ENCODE data around the gene SIK3. TPM values are rescaled to one million over a fixed set of nuclear protein-coding genes. Genes with fewer than 3 reads are reported as not detected.

The SIK3 gene
- total RNA-seq, 1 experiment from 2014 or later = 10.0 TPM

DNA sequence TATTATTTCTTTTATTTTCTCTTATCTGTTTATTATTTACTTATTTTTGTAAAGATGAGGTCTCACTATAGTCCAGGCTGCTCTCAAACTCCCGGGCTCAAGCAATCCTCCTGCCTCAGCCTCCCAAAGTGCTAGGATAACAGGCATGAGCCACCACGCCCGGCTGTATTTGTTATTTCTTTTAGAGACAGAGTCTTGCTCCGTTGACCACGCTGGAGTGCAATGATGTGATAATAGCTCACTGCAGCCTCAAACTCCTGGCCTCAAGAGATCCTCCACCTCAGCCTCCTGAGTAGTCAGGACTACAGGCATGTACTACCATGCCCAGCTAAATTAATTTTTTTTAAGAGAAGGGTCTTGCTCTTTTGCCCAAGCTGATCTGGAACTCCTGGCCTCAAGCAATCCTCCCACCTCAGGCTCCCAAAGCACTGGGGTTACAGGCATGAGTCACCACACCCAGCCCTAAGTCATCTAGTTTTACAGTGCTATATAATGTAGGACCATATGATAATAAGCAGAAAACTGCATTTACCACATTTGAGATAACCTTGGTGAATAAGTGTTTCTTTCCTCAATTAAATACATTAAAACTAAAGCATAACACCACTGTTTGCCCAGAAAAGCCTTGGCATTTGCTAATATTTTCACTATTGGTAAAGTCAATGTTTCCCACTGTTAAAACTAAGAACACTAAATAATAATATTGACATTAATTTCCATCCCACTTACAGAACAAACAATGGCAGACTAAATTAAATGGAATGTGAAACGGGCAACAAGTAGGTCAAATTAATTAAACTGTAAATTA is 127.5 kb downstream of the SIK3 start:
- no peak for DNase-seq (ENCODE audit: low spot score)

DNA sequence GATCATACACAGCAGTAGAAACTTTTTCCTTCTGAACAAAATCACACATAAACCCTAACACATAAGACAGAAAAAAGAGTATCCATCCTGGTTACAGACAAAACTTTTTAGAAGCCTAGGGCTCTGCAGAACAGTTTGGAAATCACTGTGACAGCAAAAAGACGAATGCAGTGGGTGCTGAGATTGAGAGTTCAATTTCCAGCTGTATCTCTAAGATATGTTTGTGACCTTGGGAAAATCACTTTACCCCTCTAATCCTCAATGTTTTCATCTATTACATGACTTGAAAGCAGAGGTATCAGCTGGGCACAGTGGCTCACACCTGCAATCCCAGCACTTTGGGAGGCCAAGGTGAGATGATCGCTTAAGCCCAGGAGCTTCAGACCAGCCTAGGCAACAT is 128.5 kb downstream of the SIK3 start:
- DNase-seq (ENCODE audit: low spot score) = no peak

DNA sequence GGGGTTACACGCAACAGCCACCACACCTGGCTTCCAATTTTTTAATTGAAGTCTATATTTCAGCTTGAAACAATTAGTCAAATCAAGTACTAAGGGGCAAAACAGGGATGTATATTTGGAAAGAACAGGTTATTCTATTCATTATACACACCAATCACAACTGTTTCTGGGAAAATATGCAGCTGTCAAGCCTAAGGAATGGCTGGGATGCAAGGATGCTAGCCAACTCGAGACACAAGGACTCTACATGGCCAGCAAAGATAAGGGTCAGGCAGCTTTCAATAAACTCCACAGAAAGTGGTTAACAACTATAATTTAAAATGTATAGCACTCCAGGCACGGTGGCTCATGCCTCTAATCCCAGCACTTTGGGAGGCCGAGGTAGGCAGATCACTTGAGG is 134.0 kb downstream of the SIK3 start:
- DNase-seq (ENCODE audit: low spot score) = no peak

DNA sequence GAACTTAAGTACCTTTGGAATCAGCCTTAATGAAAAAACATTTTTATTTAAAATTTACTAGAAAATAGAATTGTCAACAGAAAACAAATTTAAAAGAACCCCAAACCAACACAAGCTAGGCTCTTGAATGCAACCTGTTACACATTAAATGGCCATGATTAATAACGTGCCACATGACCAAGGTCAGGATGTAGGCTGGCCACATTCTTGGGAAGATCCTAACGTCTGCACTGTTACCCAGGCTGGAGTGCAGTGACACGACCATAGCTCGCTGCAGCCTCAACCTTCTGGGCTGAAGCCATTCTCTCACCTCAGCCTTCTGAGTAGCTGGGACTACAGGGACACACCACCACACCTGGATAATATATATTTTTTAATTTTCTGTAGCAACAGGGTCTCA is 134.4 kb downstream of the SIK3 start:
- no peak for DNase-seq (ENCODE audit: low spot score)

DNA sequence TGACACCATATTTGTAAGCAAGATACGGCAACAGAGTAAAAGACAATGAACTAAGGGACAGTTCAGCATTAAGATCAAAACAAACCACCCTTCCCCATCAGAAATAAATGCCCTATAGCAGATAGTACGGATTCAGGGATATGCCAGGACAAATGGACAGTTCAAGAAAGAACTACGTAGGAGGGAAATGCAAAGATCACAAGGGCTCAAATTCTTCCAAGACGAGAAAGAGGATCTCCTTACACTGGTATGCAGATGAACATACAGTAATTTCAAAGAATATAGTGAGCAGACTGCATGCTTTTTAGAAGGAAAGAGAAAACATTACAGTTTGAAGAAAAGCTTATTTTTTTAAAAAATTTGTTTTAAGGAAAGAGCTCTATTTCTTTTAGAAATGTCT is 136.1 kb downstream of the SIK3 start:
- no peak for DNase-seq (ENCODE audit: low spot score)

DNA sequence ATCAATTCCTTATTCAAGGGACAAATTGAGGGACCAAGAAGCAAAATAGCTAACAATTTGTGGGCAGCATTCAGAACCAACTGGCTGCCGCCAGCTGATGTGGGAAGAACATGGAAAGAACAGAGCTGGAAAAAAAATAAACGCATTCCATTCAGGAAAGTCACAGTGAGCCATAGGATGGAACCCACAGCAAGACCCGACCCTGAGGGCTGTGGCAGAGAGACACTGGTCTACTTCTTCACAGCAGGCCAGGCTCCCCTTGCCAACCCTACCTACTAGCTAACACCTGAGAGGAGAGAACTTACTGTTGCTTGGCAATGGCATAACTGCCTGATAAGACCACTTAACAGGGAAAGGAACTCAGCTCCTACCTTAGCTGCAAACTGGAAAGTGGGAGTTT is 137.3 kb downstream of the SIK3 start:
- DNase-seq (ENCODE audit: low spot score) = no peak

DNA sequence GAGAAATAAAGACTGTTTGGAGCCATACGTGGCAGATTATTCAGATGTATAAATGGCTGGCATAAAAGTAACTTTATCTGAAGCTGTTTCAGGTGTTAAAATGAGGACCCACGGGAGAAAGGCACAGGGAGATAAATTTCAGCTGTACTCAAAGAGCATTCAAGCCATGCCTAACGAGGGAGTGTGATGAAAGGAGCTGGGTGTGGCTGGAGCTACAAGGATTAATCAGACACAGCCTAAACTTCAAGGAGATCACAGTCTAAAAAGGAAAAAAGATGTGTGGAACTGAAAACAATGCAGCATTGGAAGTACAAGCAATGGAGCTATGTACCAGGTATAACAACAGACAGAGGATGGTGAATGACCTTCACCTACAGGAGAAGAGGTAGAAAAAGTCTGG is 140.0 kb downstream of the SIK3 start:
- DNase-seq (ENCODE audit: low spot score) = no peak

DNA sequence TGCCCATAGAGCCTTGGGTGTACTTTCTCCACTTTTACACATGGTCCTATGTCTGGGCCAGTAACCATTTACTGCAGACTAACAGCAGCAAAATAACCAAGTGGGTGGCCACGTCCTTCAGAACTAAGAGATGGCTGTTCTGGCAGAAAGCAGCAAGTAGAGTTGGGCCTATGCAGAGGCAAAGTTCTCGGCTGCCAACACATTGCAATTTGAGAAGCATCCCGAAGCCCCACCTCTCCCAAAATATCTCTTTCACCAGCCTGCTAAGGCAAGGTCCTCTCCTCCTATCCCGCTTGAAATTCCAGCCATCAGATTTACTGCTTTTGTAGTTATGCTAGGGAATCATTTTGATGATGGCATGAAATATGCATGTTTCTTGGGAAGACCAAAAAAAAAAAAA is 142.3 kb downstream of the SIK3 start:
- DNase-seq (ENCODE audit: low spot score) = no peak

DNA sequence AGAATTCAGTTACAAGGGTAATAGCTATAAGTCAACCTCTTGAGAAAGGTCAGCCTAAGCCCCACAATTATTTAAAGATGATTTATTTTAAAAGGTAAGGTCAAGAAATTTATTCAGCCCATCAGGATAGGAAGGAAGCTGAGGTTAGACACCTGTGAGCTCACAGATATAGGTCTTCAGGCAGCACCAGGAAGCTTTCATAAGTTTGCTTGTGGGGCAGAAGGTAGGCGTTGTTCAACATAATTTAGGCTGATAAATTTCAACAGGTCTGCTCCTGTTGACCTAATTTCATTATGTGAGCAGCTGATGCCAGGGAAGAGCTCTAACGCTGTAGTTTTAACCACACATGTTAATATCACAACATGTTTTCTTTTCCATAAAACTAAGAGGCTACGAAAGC is 142.7 kb downstream of the SIK3 start:
- no peak for DNase-seq (ENCODE audit: low spot score)

DNA sequence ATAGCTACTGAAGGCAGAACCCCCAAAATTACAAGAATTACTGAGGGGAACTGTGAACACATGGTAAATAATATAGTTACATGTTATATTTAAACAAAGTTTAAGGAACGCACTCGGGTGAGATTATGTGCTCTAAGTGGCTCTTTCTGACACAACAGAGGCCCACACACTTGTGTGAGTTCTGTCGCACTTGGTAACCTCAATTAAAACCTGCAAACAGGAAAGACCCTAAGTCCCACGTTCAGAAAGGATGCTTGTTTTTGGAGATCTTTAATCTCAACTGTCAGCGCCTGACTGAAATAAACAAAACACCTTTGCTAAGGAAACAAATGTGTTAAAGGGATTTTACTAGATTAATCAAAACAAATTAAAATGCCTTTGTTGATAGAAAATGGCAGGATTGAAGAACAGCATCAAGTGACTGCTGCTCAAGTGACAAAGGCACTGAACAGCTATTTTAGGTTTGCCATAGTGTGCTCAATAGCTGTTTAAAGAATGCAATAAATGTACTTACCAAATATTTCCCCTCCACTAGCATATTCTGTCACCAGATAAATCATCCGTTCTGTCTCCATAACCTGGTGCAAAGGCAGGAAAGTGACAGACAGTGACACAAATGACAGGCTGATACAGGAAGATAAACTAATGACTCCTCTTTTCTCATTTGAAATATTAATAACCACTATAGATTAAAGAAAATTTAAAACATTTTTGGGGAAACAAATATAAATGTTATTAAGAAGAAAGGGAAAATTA is 144.5 kb downstream of the SIK3 start:
- no peak for DNase-seq (ENCODE audit: low spot score)

DNA sequence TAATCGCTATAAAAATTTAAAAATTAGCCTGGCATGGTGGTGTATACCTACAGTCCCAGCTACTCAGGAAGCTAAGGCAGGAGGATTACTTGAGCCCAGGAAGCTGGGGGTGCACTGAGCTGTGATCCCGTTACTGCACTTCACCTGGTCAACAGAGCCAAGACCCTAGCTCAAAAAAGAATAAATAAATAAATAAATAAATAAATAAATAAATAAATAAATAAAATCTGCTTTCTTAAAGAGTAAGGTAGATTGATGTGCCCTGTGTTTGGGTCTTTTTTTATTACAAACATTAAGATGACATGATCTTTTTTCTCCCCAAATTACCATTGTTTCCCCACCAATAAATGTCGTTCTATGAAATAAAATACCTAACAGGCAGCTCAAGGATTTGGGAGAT is 146.5 kb downstream of the SIK3 start:
- no peak for DNase-seq (ENCODE audit: low spot score)

DNA sequence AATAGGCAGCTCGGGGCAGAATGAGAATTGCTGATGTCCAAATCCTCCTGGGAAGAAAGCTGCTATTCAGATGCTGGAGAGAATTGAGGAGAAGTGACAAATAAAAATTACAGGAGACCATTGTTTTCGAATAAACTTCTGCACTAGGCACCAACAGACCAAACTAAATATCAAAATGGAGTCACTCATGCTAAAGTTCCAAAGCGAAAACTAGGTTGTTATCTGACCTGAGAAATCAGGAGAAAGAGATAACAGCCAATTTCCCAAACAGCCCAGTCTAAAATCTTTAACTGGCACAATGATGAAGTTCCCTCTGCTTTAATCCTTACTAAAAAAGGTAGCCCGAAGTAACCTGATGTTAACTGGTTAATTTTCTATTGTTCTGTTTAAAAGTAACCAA is 148.0 kb downstream of the SIK3 start:
- no peak for DNase-seq (ENCODE audit: low spot score)

DNA sequence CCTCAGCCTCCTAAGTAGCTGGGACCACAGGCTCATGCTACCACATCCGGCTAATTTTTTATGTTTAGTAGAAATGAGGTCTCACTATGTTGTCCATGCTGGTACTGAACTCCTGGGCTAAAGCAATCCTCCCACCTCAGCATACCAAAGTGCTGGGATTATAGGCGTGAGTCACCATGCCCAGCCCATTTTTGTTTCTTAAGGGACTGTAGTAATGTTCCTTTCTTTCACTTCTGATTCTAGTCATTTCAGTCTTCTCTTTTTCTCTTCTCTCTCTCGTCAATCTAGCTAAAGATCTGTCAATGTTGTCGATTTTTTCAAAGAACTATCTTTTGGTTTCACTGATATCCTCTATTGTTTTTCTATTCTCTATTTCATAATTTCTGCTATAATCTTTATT is 149.8 kb downstream of the SIK3 start:
- DNase-seq (ENCODE audit: low spot score) = peak; percentile 52

DNA sequence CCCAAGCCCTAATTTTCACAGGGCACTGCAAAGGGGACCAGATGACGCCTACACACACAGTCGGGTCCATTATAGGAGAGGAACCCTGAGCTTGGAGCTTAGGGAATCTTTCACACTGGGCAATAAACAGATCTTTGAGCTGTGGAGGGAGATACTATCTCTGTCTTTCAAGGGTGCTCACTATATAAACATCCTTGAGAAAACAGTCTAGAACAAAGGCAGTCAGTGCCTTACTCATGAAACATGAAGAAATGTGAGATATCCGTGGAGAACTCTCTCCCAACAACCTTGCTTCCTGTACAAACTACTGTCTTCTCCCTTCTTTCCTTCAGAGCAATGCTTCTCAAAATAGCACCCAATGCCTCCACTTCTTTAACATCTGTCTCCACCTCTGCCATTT is 151.8 kb downstream of the SIK3 start:
- DNase-seq (ENCODE audit: low spot score) = no peak

DNA sequence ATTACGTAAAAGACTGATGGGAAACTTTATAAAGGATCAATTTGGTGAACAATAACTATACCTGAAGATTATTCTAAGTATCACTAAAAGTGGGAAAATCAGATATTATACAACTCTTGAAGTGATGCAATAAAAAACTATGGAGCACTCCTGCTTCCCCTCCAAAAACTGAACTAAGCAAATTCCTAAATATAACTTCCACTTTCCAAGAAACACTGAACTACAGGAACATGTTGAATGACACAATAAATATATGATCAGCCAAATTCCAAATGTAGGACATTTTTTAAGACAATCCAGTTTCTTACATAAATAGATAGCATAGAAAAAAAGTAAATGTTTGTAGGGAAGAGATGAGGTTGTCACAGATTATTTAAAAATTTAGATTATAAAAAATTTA is 158.7 kb downstream of the SIK3 start:
- no peak for DNase-seq (ENCODE audit: low spot score)

DNA sequence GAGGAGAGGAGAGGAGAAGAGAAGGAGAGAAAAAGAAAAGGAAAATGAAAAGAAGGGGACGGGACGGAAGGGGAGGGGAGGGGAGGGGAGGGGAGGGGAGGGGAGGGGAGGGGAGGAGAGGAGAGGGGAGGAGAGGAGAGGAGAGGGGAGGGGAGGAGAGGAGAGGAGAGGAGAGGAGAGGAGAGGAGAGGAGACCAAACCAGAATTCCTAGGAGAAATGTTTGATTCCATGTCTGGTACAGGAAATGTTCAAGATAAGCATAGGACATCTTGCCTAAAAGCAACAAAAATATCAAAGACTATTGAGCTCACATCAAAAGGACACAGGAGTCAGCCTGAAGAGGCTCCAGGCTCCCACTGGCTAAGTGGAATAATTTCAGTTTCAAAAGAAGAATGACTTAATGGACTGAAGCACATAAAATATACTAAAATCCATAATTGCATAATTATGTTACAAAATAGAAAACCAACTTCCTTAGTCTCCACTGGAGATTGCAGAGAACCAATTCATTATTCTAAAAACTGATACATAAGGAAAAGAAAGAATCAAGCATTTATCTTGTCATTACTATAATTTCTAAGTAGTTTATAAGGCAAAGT is 159.7 kb downstream of the SIK3 start:
- no peak for DNase-seq (ENCODE audit: low spot score)

DNA sequence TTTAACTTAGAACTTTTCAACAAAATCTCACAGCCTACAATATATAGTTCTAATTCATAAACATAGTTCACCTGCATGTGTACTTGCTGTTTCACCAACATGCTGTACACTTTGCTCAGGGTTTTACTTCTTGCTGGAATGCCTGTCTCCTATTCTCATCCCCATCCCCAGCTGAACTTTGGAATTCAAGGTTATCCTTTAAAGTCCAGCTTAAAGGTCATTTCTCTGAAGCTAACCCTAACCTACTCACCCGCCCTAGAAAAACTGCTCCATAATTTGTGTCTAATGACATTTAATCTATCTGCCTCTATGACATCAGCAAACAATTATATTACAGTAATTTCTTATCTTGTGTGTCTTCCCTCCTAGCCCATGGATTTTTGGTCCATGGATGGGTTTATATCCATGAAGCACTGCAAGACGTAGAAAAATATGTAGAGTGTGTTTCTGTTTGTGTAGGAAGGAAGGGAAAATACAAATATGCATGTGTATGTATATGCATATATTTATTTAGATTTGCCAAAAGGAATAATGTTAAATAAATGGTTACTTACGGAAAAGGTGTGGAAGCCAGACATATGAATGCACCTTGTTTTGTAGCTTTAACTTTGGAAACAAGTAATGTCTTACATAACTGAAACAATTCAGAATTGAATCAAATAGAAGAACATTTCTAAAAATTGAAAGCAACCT is 161.3 kb downstream of the SIK3 start:
- DNase-seq (ENCODE audit: low spot score) = no peak

DNA sequence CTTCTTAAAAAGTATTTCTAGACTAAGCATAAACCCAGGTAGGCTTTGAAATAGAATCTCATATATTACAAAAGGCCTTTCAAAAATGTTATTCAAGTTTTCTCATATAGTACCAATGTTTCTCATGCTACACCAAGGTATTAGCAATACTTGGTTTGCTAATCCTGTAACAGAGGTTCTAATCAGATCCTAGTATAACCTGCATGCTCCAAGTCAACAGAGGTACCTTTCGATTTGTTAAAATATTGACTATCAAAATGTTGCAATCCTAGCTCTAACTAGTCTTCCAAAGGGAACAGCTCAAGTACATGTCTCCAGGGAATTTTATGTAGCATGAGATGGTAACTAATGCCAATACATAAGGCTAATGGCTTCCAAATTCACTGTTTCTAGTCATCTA is 162.7 kb downstream of the SIK3 start:
- DNase-seq (ENCODE audit: low spot score) = no peak

DNA sequence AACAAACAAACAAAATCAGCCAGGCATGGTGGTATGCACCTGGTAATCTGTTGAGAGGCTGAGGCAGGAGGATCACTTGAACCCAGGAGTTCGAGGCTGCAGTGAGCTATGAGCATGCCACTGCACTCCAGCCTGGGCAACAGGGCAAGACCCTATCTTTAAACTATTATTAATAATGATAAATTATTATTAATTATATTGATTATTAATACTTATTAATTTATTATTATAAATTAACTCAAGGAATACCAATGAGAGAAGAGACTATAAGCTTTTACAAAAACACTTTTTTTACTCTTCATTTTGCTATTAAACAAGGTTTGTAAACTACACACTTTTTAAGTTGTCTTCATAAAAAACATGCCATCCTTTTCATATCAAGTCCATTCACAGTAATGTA is 163.1 kb downstream of the SIK3 start:
- DNase-seq (ENCODE audit: low spot score) = no peak

DNA sequence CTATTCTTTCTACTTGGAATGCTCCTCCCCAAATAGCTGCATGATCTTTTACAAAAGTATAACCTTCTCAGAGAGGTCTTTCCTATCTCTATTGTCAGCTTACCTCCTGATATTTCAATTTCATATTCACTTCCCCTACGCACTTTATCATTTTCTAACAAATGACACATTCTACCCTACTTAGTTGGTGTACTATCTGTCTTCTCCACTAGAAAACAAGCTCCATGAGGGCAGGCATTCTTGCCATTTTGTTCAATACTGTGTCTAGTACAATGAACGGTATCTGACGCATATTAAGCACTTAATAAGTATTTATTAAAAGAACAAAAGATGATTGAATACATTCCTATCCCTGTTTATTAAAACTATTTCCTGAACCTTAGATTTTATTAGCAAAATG is 164.3 kb downstream of the SIK3 start:
- DNase-seq (ENCODE audit: low spot score) = no peak

DNA sequence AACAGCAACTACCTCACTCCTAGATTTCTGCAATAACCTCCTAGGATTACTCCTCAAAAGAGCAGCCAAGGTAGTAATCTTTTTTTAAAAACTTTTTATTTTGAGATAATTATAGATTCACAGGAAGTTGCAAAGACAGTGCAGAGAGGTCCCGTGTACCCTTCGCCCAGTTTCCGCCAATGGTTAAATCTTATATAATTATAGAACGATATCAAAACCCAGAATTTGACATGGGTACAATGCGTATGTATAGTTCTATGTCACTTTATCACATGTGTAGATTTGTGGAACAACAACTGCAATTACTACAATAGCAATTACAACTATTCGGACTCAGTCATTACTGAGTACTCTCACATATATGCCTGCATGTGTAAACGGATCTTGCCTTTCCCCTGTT is 166.0 kb downstream of the SIK3 start:
- DNase-seq (ENCODE audit: low spot score) = no peak

DNA sequence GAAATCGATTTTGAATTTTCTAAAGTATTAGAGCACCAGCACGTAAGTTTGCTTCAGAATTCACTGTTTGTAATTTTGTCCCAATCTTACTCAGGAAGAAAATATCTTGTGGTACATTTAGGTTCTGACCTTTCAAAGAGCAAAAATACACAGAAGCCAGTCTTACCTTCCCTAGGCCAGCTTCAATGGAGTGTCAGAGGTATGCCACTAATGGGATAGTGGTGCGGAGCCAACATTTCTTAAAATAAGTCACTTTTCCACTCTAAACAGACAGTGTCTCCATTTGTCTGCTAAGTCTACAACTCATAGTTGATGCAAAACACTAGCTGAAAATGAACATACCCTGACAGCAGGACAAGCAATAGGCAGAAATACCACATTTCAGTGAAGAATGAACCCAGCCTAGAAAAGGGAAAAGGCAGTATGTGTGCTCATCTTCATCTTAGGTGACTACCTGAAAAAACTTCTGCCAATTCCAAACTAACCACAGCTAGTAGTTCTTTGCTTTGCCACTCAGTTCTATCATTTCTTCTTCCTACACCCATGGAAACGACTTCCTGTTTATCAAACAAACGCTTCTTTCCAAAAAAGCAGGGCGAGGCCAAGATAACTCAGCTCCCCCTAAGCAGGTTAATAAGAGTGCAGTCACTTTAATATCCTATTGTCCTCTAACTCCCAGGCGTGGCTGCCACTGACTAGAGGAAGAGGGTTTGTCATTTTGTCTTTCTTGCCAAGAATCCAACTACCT is 166.8 kb downstream of the SIK3 start:
- peak; percentile 50 for DNase-seq (ENCODE audit: low spot score)
